A549 (cell line): Measurements from ENCODE around the gene CFAP58. TPM values are rescaled to one million over a fixed set of nuclear protein-coding genes. Genes with fewer than 3 reads are reported as not detected.

Experiments
- ATAC-seq, 2 experiments: fragments of 200-7000 bp in 1 of 2; fragments of >200 bp in 1 of 2; cut with Nextera tagmentation in 1 of 2; cut with Tn5 transposase in 1 of 2; 3 replicates each; pipeline versions ENCODE4 v1.8.0 to v1.9.1; 2018 to 2020; ENCODE audit warnings: mild to moderate bottlenecking in 1 of 2, moderate library complexity in 1 of 2
- CTCF ChIA-PET: fragments of 300-600 bp; sonication (Branson Sonifier 250); formaldehyde crosslinking; extraction: SDS; loops from one replicate; lab custom pipeline; 2021; ENCODE audit warnings: antibody characterized with exemption, inconsistent platforms; lab: Yijun Ruan, JAX
- POLR2A ChIA-PET: fragments of 350-600 bp; formaldehyde crosslinking; extraction: SDS; loops from one replicate; lab custom pipeline; 2021; ENCODE audit warnings: antibody characterized with exemption, inconsistent platforms; lab: Yijun Ruan, JAX
- DNase-seq, 2 experiments: peaks; one replicate each; pipeline versions ENCODE4 v3.0.0 to v3.0.0-alpha.2; 2011 to 2016; ENCODE audit warnings: low read depth in 1 of 2, low spot score in 1 of 2
- FAIRE-seq: peaks from 2 replicates; lab custom pipeline; 2011; peaks lifted over from hg19 to GRCh38; lab: Jason Lieb, UNC
- H3K27ac ChIP-seq, 2 experiments: fragments of >200 bp; sonication (Bioruptor Twin); formaldehyde crosslinking; 3 replicates each; pipeline ENCODE4 v1.5.1; 2016 to 2017
- H3K4me1 ChIP-seq: fragments of >200 bp; sonication (Bioruptor Twin); formaldehyde crosslinking; 3 replicates; pipeline ENCODE4 v1.6.1; 2016
- H3K4me2 ChIP-seq: fragments of >200 bp; sonication (Bioruptor Twin); formaldehyde crosslinking; 3 replicates; pipeline ENCODE4 v1.6.1; 2016
- H3K4me3 ChIP-seq: fragments of >200 bp; sonication (Bioruptor Twin); formaldehyde crosslinking; 3 replicates; pipeline ENCODE4 v1.5.1; 2016
- H3K9me3 ChIP-seq: fragments of >200 bp; sonication (Bioruptor Twin); formaldehyde crosslinking; 3 replicates; pipeline ENCODE4 v1.6.1; 2016
- BCL3 ChIP-seq: fragments of >200 bp; sonication (Bioruptor Twin); formaldehyde crosslinking; IDR thresholded peaks from 3 replicates; pipeline ENCODE4 v1.6.1; 2016
- BHLHE40 ChIP-seq: IDR thresholded peaks from 2 replicates; pipeline ENCODE4 v1.6.1; 2012; ENCODE audit warnings: low read depth, low read length, inconsistent platforms
- CTCF ChIP-seq: fragments of >200 bp; sonication (Bioruptor Twin); formaldehyde crosslinking; IDR thresholded peaks from 3 replicates; pipeline ENCODE4 v1.5.1; 2016
- E2F6 ChIP-seq: IDR thresholded peaks from 2 replicates; pipeline ENCODE4 v1.6.1; 2012; ENCODE audit warnings: low read depth, borderline replicate concordance
- ELK1 ChIP-seq: fragments of 150-350 bp; IDR thresholded peaks from 2 replicates; pipeline ENCODE4 v1.6.1; 2014; ENCODE audit warnings: low read depth, mild to moderate bottlenecking, low read length
- EP300 ChIP-seq, 2 experiments: fragments of >200 bp; sonication (Bioruptor Twin); formaldehyde crosslinking; IDR thresholded peaks; 2 replicates in 1 of 2; 3 replicates in 1 of 2; pipeline ENCODE4 v1.6.1; 2016 to 2017
- FOXS1 ChIP-seq: fragments of 250-450 bp; sonication (Bioruptor Pico); IDR thresholded peaks from 2 replicates; pipeline ENCODE4 v1.5.0; 2020; ENCODE audit warnings: mild to moderate bottlenecking, moderate library complexity
- HES2 ChIP-seq: fragments of >200 bp; sonication (Bioruptor Twin); formaldehyde crosslinking; IDR thresholded peaks from 2 replicates; pipeline ENCODE4 v1.6.1; 2016
- HEYL ChIP-seq: fragments of 250-450 bp; sonication (Bioruptor Pico); IDR thresholded peaks from 2 replicates; pipeline ENCODE4 v1.8.0; 2021; ENCODE audit warnings: mild to moderate bottlenecking, moderate library complexity
- HOXA7 ChIP-seq: fragments of 250-450 bp; sonication (Bioruptor Pico); IDR thresholded peaks from 2 replicates; pipeline ENCODE4 v1.5.0; 2020; ENCODE audit warnings: mild to moderate bottlenecking, moderate library complexity
- HOXB13 ChIP-seq: fragments of 250-450 bp; sonication (Bioruptor Pico); IDR thresholded peaks from 2 replicates; pipeline ENCODE4 v1.5.0; 2020; ENCODE audit warnings: low read depth, mild to moderate bottlenecking, moderate library complexity
- HOXB5 ChIP-seq: fragments of 250-450 bp; sonication (Bioruptor Pico); IDR thresholded peaks from 2 replicates; pipeline ENCODE4 v1.5.0; 2020; ENCODE audit warnings: mild to moderate bottlenecking, moderate library complexity
- JUNB ChIP-seq: fragments of >200 bp; sonication (Bioruptor Twin); formaldehyde crosslinking; IDR thresholded peaks from 2 replicates; pipeline ENCODE4 v1.6.1; 2016
- KDM1A ChIP-seq: fragments of 200-600 bp; sonication (generic); IDR thresholded peaks from 2 replicates; pipeline ENCODE4 v1.6.1; 2016; ENCODE audit warnings: low read depth, mild to moderate bottlenecking
- KDM5A ChIP-seq: fragments of 200-600 bp; sonication (generic); IDR thresholded peaks from 2 replicates; pipeline ENCODE4 v1.6.1; 2016; ENCODE audit warnings: antibody characterized with exemption, mild to moderate bottlenecking
- MAFK ChIP-seq: fragments of 450-650 bp; IDR thresholded peaks from 2 replicates; pipeline ENCODE4 v1.6.1; 2014; ENCODE audit not compliant: partially characterized antibody
- MAX ChIP-seq: IDR thresholded peaks from 2 replicates; pipeline ENCODE4 v1.6.1; 2012
- NFE2L2 ChIP-seq: fragments of 150-350 bp; conservative IDR thresholded peaks from 2 replicates; pipeline ENCODE4 v1.6.1; 2014; ENCODE audit warnings: low read length
- NR3C1 ChIP-seq: fragments of >200 bp; sonication (Bioruptor Twin); formaldehyde crosslinking; IDR thresholded peaks from 3 replicates; pipeline ENCODE4 v1.6.1; 2017
- PBX3 ChIP-seq: IDR thresholded peaks from 2 replicates; pipeline ENCODE4 v1.6.1; 2012
- POLR2A ChIP-seq: IDR thresholded peaks from 2 replicates; pipeline ENCODE4 v1.6.1; 2012; ENCODE audit warnings: mild to moderate bottlenecking, low read length
- RAD21 ChIP-seq, 2 experiments: fragments of >200 bp in 1 of 2; sonication (Bioruptor Twin) in 1 of 2; formaldehyde crosslinking in 1 of 2; IDR thresholded peaks in 1 of 2; conservative IDR thresholded peaks in 1 of 2; 2 replicates in 1 of 2; 3 replicates in 1 of 2; pipeline ENCODE4 v1.6.1; 2012 to 2018; ENCODE audit warnings: inconsistent platforms in 1 of 2
- RARB ChIP-seq: fragments of 250-450 bp; sonication (Bioruptor Pico); IDR thresholded peaks from 2 replicates; pipeline ENCODE4 v1.8.0; 2021; ENCODE audit warnings: mild to moderate bottlenecking, moderate library complexity
- RNF2 ChIP-seq: fragments of 200-600 bp; sonication (generic); IDR thresholded peaks from 2 replicates; pipeline ENCODE4 v1.6.1; 2016; ENCODE audit warnings: low read depth, mild to moderate bottlenecking, antibody characterized with exemption, moderate library complexity, borderline replicate concordance
- USF2 ChIP-seq: fragments of 450-650 bp; IDR thresholded peaks from 2 replicates; pipeline ENCODE4 v1.6.1; 2014; ENCODE audit warnings: antibody characterized with exemption
- ZNF302 ChIP-seq: fragments of 250-450 bp; sonication (Bioruptor Pico); IDR thresholded peaks from 2 replicates; pipeline ENCODE4 v1.9.0; 2021; ENCODE audit warnings: inconsistent platforms, mild to moderate bottlenecking, moderate library complexity
- ZSCAN20 ChIP-seq: fragments of 250-450 bp; sonication (Bioruptor Pico); IDR thresholded peaks from 2 replicates; pipeline ENCODE4 v1.8.0; 2022; ENCODE audit warnings: mild to moderate bottlenecking, moderate library complexity
- WGBS: methylation state at CpG from one replicate; pipeline ENCODE4 v1.1.6; 2017; ENCODE audit errors: missing lambda C conversion rate; 5-methylcytosine and 5-hydroxymethylcytosine counted together
- polyA plus RNA-seq, 4 experiments: library from polyadenylated mRNA; depleted of rRNA in 3 of 4; stranded (reverse); fragments of >200 nt; fragmentation: RNase III in 1 of 4; extraction: RNeasy Plus Mini Kit Qiagen cat#74134 plus additional on column Dnase treatment in 1 of 4; gene quantifications; 2 replicates in 3 of 4; 3 replicates in 1 of 4; pipeline ENCODE4 v1.2.3, GENCODE V29; 2011 to 2017

The CFAP58 gene
- polyA plus RNA-seq, 2 of the 4 experiments (the other 2 are of a cell fraction), result 0.22 to 0.25 TPM

- CTCF ChIA-PET, result interaction anchor here (2.6 to 5.9 kb wide), 3 partner anchors 21 to 36 kb away, joined by 13 to 45 read pairs (median 31); no protein-coding TSS in a partner anchor
- H3K4me1 ChIP-seq, result peaks cover 72% of the 10 kb centered on the region
- H3K4me3 ChIP-seq, result peak overlapping the region; percentile 33; the same call in 2 of the 3 replicates
- 22% methylated on average over 3 of the region's 3 CpGs for WGBS
- POLR2A ChIA-PET, result interaction anchor here (1.3 to 2.1 kb wide), 2 partner anchors 10 to 25 kb away, joined by 4 to 17 read pairs; partner anchors contain the start of genes CFAP58 and ITPRIP
- DNase-seq, result no peak
- no peak for TF ChIP-seq FOXS1
- TF ChIP-seq USF2, result no peak
- no peak for TF ChIP-seq E2F6
- TF ChIP-seq ELK1, result no peak
- TF ChIP-seq RNF2, result no peak
- TF ChIP-seq JUNB, result no peak
- no peak for TF ChIP-seq HOXB5 (CRISPR knock-in tag)
- TF ChIP-seq ZNF302 (CRISPR knock-in tag), result no peak
- no peak for TF ChIP-seq BCL3
- TF ChIP-seq NFE2L2, result no peak
- no peak for TF ChIP-seq RAD21 (conservative IDR thresholded peaks at IDR 0.05 in 1 of 2, IDR thresholded peaks at IDR 0.05 in 1 of 2)
- no peak for TF ChIP-seq RARB (CRISPR knock-in tag)
- peak overlapping the region; percentile 93 to 97 for H3K27ac ChIP-seq
- H3K4me2 ChIP-seq, result peak overlapping the region; percentile 72
- no peak for ATAC-seq
- FAIRE-seq, result no peak
- no peaks in the 10 kb centered on the region for H3K9me3 ChIP-seq
These were observed 25.1 kb upstream of the CFAP58 start for GRCh38 chr10:104328646-104328895.

GRCh38 chr10:104328896-104329710 lies 24.5 kb upstream of the CFAP58 start:
- Histone ChIP-seq H3K9me3 (no peaks in the 10 kb centered on the region), H3K4me3 (peak overlapping the region; percentile 33; the same call in 2 of the 3 replicates), H3K4me2 (peak overlapping the region; percentile 72), H3K4me1 (peaks cover 77% of the 10 kb centered on the region), H3K27ac (peak overlapping the region; percentile 93 to 97)
- 24% methylated on average over 15 of the region's 15 CpGs for WGBS
- ATAC-seq, result peak; percentile 78 to 79
- peak; percentile 51 to 90 for DNase-seq
- no peak for FAIRE-seq
- POLR2A ChIA-PET, result interaction anchor here (1.3 to 2.1 kb wide), 3 partner anchors 9 to 24 kb away, joined by 3 to 17 read pairs (median 4); partner anchors contain the start of genes CFAP58 and ITPRIP
- CTCF ChIA-PET, result interaction anchor here (1.0 to 5.9 kb wide), 7 partner anchors 10 to 37 kb away, joined by 3 to 45 read pairs (median 9); partner anchors contain the start of genes CFAP58 and ITPRIP
- TF ChIP-seq BHLHE40 (no peak), ZSCAN20 (CRISPR knock-in tag) (no peak), HOXB13 (CRISPR knock-in tag) (no peak), KDM1A (no peak), NR3C1 (no peak), JUNB (peak; percentile 89), HES2 (peak; percentile 50), HOXA7 (no peak), FOXS1 (no peak), HEYL (CRISPR knock-in tag) (no peak), CTCF (no peak), RARB (CRISPR knock-in tag) (no peak), POLR2A (no peak), EP300 (IDR thresholded peaks at IDR 0.05) (peak; percentile 74 to 76; a peak in 3 of 5 replicates), RNF2 (no peak), BCL3 (peak; percentile 74; the same call in 2 of the 3 replicates), MAFK (no peak), MAX (peak; percentile 83), RAD21 (conservative IDR thresholded peaks at IDR 0.05 in 1 of 2, IDR thresholded peaks at IDR 0.05 in 1 of 2) (0 out of 5 replicates have a peak, but pooled peaks of 1 of the 2 experiments have one; percentile 26), KDM5A (no peak), PBX3 (0 out of 2 replicates have a peak, but pooled peaks have one; percentile 19)
